A673 (cell line): ENCODE data around the gene ANAPC10.

Experiments used
- CTCF ChIP-seq: fragments of 300-800, 200-600 bp; sonication (generic); conservative IDR thresholded peaks from 2 replicates; pipeline ENCODE4 v1.5.1; 2017; ENCODE audit warnings: low read depth, mild to moderate bottlenecking, antibody characterized with exemption, low read length, moderate library complexity, mixed read lengths
- EZH2 ChIP-seq: fragments of 200-600 bp; sonication (generic); IDR thresholded peaks from 2 replicates; pipeline ENCODE4 v1.6.1; 2017; ENCODE audit warnings: borderline replicate concordance, low read depth, mild to moderate bottlenecking, mixed read lengths, antibody characterized with exemption, low read length; ENCODE audit not compliant: poor library complexity, severe bottlenecking

- TF ChIP-seq CTCF (no peak), EZH2 (no peak)
These were observed 4.4 kb downstream of the ANAPC10 start for GRCh38 chr4:145093638-145094037.
